Fibroblast of skin of right quadriceps (primary cell): ENCODE results near the gene RFC4.

ENCODE experiments used
- DNase-seq: peaks from one replicate; pipeline ENCODE4 v3.0.0-alpha.2; 2013

The RFC4 gene

GRCh38 chr3:186785495-186786018, 20.7 kb downstream of the RFC4 start:
- no peak for DNase-seq

- DNase-seq: no peak
Measured at GRCh38 chr3:186784820-186785494, 21.3 kb downstream of the RFC4 start.

GRCh38 chr3:186783731-186784515, 22.4 kb downstream of the RFC4 start:
- peak; percentile 72 for DNase-seq

GRCh38 chr3:186783058-186783730, 23.1 kb downstream of the RFC4 start, which contains the start of gene EIF4A2:
TSS of gene EIF4A2 (plus strand) at chr3:186783577. CDS start at chr3:186783611, 34 bp downstream.
- DNase-seq: peak; percentile 92

- no peak for DNase-seq
Measured at GRCh38 chr3:186782542-186783057, 23.7 kb downstream of the RFC4 start.

GRCh38 chr3:186779204-186779603, 27.1 kb downstream of the RFC4 start:
- DNase-seq: no peak

GRCh38 chr3:186775999-186776398, 30.3 kb downstream of the RFC4 start:
- DNase-seq: no peak

- DNase-seq: no peak
Measured at GRCh38 chr3:186772701-186773417, 33.4 kb downstream of the RFC4 start.

GRCh38 chr3:186772281-186772694, 34.0 kb downstream of the RFC4 start:
- no peak for DNase-seq

GRCh38 chr3:186760897-186761447, 45.3 kb downstream of the RFC4 start:
- DNase-seq: no peak

GRCh38 chr3:186760141-186760833, 46.0 kb downstream of the RFC4 start:
- DNase-seq: no peak

- DNase-seq: no peak
Measured at GRCh38 chr3:186759231-186759930, 46.9 kb downstream of the RFC4 start.

GRCh38 chr3:186757686-186758220, 48.5 kb downstream of the RFC4 start:
- no peak for DNase-seq

GRCh38 chr3:186757214-186757613, 49.1 kb downstream of the RFC4 start:
- no peak for DNase-seq

GRCh38 chr3:186754871-186755270, 51.4 kb downstream of the RFC4 start:
- DNase-seq: no peak

GRCh38 chr3:186754006-186754405, 52.3 kb downstream of the RFC4 start:
- DNase-seq: no peak

- no peak for DNase-seq
Measured at GRCh38 chr3:186751480-186751879, 54.8 kb downstream of the RFC4 start.

- DNase-seq: no peak
Measured at GRCh38 chr3:186750316-186750715, 56.0 kb downstream of the RFC4 start.

GRCh38 chr3:186746008-186746407, 60.3 kb downstream of the RFC4 start:
- DNase-seq: peak; percentile 89

GRCh38 chr3:186743666-186744065, 62.6 kb downstream of the RFC4 start:
- DNase-seq: no peak
